GM19328 (cell line): Measurements from ENCODE around the gene RAMP2.

Experiments used
- ATAC-seq: cut with Tn5 transposase; IDR thresholded peaks from one replicate; pipeline ENCODE4 v1.9.1; 2021; ENCODE audit warnings: mild to moderate bottlenecking, moderate library complexity; ENCODE audit not compliant: unreplicated experiment

RAMP2 gene

GRCh38 chr17:42791948-42792347 lies 30.9 kb downstream of the RAMP2 start:
- no peak for ATAC-seq

DNA sequence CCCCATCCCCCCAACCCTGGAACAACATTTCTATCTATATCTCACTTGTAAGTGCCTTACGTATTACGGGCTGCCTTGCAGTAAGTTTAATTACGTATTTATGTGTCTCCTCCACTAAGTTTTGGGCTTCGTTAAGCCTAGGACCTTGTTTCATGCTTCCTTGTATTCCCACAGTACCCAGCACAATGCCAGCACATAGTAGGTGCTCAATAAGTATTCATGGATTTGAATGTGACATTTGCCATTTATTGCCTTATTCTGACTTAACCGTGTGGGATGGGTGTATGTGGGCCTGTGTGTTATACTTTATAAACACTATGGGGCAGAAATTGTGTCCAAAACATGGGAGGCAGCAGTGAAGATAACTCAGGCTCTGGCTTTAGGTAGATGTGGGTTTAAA lies 31.5 kb downstream of the RAMP2 start:
- no peak for ATAC-seq

DNA sequence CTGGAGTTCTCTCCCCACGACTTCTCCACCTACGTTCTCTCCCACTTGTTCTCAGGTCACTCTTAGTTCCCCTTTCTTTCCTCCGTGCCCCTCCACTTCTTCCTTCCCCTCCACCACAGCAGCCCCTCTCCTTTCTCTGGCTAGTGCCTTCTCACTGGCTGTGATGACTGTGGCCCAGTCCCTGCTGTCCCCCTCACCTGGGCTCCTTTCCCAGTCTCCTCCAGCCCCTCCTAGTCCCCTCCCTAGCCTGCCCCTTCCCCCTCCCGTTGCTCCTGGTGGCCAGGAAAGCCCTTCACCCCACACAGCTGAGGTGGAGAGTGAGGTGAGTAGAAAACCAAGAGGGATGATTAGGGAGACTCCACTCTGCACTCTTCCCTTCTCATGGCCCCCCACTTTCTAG lies 34.0 kb downstream of the RAMP2 start:
- ATAC-seq: no peak

DNA sequence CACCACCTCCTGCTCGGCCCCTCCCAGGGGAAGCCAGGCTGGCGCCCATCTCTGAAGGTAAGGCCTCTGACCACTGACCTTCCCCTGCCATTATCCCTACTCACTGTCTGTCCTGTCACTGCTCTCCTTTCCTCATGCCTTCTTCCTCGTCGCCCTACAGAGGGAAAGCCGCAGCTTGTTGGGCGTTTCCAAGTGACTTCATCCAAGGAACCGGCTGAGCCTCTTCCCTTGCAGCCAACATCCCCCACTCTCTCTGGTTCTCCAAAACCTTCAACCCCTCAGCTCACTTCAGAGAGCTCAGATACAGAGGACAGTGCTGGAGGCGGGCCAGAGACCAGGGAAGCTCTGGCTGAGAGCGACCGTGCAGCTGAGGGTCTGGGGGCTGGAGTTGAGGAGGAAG lies 34.4 kb downstream of the RAMP2 start:
- ATAC-seq: no peak

DNA sequence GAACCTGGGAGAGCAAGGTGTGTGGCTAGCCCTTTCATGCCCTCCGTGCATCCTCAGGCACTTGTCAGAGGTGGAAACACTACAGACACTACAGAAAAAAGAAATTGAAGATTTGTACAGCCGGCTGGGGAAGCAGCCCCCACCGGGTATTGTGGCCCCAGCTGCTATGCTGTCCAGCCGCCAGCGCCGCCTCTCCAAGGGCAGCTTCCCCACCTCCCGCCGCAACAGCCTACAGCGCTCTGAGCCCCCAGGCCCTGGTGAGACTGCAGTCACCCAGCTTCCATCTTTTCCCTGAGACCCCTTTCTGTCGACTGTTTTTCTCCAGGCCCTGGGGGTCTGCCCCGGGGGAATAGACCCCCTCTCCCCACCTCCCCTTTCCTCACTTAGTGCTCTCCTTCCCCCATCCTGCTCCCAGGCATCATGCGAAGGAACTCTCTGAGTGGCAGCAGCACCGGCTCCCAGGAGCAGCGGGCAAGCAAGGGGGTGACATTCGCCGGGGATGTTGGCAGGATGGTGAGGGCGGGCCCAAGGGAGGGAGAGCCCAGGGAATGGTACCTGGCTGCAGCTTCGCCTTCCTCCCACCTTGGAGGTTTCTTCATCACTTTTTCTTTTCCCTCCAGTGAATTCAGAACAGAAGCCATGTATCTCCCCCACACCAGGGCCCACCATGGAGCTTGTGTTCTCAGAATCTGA lies 35.2 kb downstream of the RAMP2 start:
- no peak for ATAC-seq

- no peak for ATAC-seq
Measured at GRCh38 chr17:42797067-42798007, 36.3 kb downstream of the RAMP2 start.

- no peak for ATAC-seq
Measured at GRCh38 chr17:42798011-42798382, 37.0 kb downstream of the RAMP2 start.

- peak; percentile 53 for ATAC-seq
Measured at GRCh38 chr17:42798383-42799380, 37.7 kb downstream of the RAMP2 start, which contains the start of the genes CNTD1 and COA3. TSS of gene CNTD1 (plus strand) at chr17:42798861. CDS start at chr17:42799068, 207 bp downstream. TSS of gene COA3 (minus strand) at chr17:42798704. CDS start at chr17:42798681, 23 bp downstream.

DNA sequence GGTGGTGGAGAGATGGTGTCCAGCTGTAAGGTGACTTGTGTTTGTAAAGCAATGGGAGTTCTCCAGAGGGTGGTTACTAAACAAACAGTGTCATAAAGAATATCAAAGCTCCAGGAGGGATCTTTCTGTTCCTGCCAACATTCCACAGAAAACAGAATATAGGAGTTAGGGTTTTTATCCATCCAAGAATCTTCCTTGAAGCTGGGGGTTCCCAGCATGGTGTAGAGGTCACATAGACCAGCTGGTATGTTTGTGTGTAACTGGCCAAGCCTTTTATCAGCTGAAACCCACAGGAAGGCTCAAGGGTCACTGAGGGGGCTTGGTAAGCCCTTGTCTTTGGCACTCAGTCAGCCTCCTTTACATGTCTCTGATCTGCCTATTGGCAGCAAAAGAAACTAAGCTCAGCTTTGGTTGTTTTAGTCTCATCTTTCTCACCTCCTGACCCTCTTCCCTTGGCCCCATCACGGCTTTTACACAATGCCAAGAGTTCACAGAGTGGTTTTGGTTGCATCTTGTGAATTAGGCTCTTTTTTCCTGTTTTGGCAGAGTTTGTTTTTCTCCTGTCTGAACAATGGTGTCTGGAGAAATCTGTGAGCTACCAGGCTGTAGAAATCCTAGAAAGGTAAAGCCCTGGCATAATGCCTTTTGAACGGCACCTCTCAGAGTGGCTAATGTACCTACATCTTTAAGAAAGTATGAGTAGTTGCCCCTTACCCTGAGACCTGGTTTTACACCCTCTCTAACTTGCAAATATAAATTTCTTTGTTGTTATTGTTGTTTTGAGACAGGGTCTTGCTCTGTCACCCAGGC lies 42.3 kb downstream of the RAMP2 start:
- no peak for ATAC-seq

GRCh38 chr17:42804918-42805367 lies 43.9 kb downstream of the RAMP2 start:
- no peak for ATAC-seq

- no peak for ATAC-seq
Measured at GRCh38 chr17:42806249-42806648, 45.2 kb downstream of the RAMP2 start.

DNA sequence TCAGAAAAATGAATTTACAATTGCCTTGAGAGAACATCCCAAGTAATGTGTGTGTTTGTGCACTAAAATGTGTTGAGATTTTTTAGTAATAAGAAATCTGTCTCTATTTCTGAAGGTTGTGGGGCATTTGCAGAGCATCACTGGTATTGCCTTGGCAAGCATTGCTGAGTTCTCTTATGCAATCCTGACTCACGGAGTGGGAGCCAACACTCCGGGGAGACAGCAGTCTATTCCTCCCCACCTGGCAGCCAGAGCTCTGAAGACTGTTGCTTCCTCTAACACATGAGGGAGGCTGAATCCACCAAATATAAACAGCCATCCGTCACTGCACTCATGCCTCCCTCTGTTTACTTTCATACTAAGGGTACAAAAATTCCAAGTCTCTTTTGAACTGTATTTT lies 48.2 kb downstream of the RAMP2 start:
- no peak for ATAC-seq
